Peyer's patch (tissue), 4 donors: ENCODE data around the gene SMARCA2. TPM values are rescaled to one million over a fixed set of nuclear protein-coding genes. Genes with fewer than 3 reads are reported as not detected.

Experiments
- DNase-seq, 3 donors: peaks; one replicate each; pipeline ENCODE4 v3.0.0-alpha.2; 2017 to 2019
- H3K27ac ChIP-seq, 4 donors: fragments of 200-600 bp; sonication (generic); one replicate each; pipeline ENCODE4 v1.5.1; 2016 to 2019
- H3K27me3 ChIP-seq, 2 donors: fragments of 200-600 bp; sonication (generic); one replicate each; pipeline ENCODE4 v1.5.1; 2019
- H3K36me3 ChIP-seq, 3 donors: fragments of 200-600 bp; sonication (generic); one replicate each; pipeline ENCODE4 v1.5.1; 2016 to 2019
- H3K4me1 ChIP-seq, 4 donors: fragments of 200-600 bp; sonication (generic); one replicate each; pipeline ENCODE4 v1.5.1; 2016 to 2019
- H3K4me3 ChIP-seq, 4 donors: fragments of 200-600 bp; sonication (generic); 1 replicate in 3 of 4; 2 replicates in 1 of 4; pipeline ENCODE4 v1.5.1; 2016 to 2019; ENCODE audit warnings: mild to moderate bottlenecking in 1 of 4
- H3K9me3 ChIP-seq, 4 donors: fragments of 200-600 bp; sonication (generic); one replicate each; pipeline ENCODE4 v1.5.1; 2016 to 2019; ENCODE audit warnings: mild to moderate bottlenecking in 1 of 4
- CTCF ChIP-seq, 6 experiments: fragments of 450-650 bp in 4 of 6; fragments of 200-600 bp in 2 of 6; sonication (generic) in 1 of 6; IDR thresholded peaks; one replicate each; pipeline ENCODE4 v1.5.1; 2017 to 2019; ENCODE audit warnings: antibody characterized with exemption in 6 of 6, mild to moderate bottlenecking in 3 of 6, moderate library complexity in 1 of 6
- POLR2A ChIP-seq, 2 donors: fragments of 450-650 bp; IDR thresholded peaks; one replicate each; pipeline ENCODE4 v1.5.1; 2017; ENCODE audit warnings: antibody characterized with exemption in 2 of 2, mild to moderate bottlenecking in 2 of 2, moderate library complexity in 2 of 2
- total RNA-seq, 4 donors: library from RNA; depleted of rRNA; stranded (reverse); fragments of >200 nt; gene quantifications; one replicate each; pipeline ENCODE4 v1.1.0, GENCODE V29; 2016

Gene SMARCA2
- total RNA-seq, 4 donors from 2014 or later, result 93.7 to 297 (median 113) TPM

DNA sequence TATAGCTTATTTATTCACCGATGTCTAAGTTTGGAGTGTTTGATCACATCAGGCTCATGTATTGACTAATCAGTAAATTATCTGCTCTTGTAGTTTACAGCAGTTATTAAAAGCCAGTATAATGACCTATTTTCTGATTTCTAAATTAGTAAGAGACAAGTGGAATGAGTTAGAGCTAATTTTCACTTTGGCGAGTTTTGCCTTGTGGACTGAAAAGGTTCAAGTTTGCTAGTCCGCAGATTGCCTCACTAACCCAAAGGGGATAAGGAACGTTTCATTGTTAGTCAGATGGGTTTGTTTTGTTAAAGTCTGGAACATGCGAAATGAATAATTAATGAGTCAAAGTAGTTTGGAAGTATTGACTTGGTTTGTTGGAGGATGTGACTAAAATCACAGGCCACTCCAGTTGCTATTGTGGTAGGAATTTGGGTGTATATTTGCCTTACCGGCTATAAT is 40.1 kb downstream of the SMARCA2 start:
- TF ChIP-seq CTCF (IDR thresholded peaks at IDR 0.05), result no peak
- TF ChIP-seq POLR2A (IDR thresholded peaks at IDR 0.05), result no peak
- no peak overlapping the region for H3K27ac ChIP-seq
- H3K27me3 ChIP-seq, result no peaks in the 10 kb centered on the region
- no peak for DNase-seq
- H3K4me1 ChIP-seq, result peaks cover 0 to 4% (median 0%) of the 10 kb centered on the region in 4 donors
- H3K36me3 ChIP-seq, result peaks cover 0 to 34% (median 0%) of the 10 kb centered on the region in 3 donors
- H3K9me3 ChIP-seq, result no peaks in the 10 kb centered on the region
- no peak overlapping the region for H3K4me3 ChIP-seq

- Histone ChIP-seq H3K27me3 (no peaks in the 10 kb centered on the region), H3K36me3 (peaks cover 0 to 63% (median 0%) of the 10 kb centered on the region in 3 donors), H3K9me3 (no peaks in the 10 kb centered on the region), H3K27ac (no peak overlapping the region), H3K4me3 (no peak overlapping the region), H3K4me1 (no peaks in the 10 kb centered on the region)
- no peak for DNase-seq
- TF ChIP-seq POLR2A (IDR thresholded peaks at IDR 0.05), result no peak
- TF ChIP-seq CTCF (IDR thresholded peaks at IDR 0.05), result no peak
Measured at GRCh38 chr9:2059274-2059929, 44.3 kb downstream of the SMARCA2 start.

DNA sequence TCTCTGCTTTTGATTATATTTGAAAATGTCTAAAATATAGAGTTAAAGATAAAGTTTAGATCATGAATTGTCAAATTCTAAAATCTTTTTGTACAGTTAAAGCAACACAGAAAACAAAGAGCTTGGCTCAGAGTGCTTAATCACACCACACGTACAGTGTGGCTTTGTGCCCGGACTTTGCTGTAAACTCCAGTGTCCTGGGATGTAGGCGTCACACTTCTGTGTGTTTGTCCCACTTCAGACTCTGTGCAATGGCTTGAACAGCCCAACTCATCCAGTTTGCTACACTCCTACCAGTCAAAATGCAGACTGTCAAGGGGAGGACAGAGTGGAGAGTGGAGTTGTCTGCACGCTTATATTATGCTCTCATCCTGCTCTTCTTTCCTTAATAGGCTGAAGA is 45.3 kb downstream of the SMARCA2 start:
- no peaks in the 10 kb centered on the region for H3K4me1 ChIP-seq
- H3K27ac ChIP-seq, result no peak overlapping the region
- no peaks in the 10 kb centered on the region for H3K9me3 ChIP-seq
- H3K36me3 ChIP-seq, result peaks cover 0 to 70% (median 0%) of the 10 kb centered on the region in 3 donors
- no peak for DNase-seq
- H3K4me3 ChIP-seq, result no peak overlapping the region
- no peak for TF ChIP-seq POLR2A (IDR thresholded peaks at IDR 0.05)
- no peak for TF ChIP-seq CTCF (IDR thresholded peaks at IDR 0.05)
- H3K27me3 ChIP-seq, result no peaks in the 10 kb centered on the region

GRCh38 chr9:2065704-2066103 is 50.6 kb downstream of the SMARCA2 start:
- no peak for DNase-seq
- Histone ChIP-seq H3K36me3 (peaks cover 0 to 60% (median 0%) of the 10 kb centered on the region in 3 donors), H3K27ac (no peak overlapping the region), H3K9me3 (no peaks in the 10 kb centered on the region), H3K27me3 (no peaks in the 10 kb centered on the region), H3K4me1 (no peaks in the 10 kb centered on the region), H3K4me3 (no peak overlapping the region)
- TF ChIP-seq CTCF (IDR thresholded peaks at IDR 0.05), result no peak
- TF ChIP-seq POLR2A (IDR thresholded peaks at IDR 0.05), result no peak

DNA sequence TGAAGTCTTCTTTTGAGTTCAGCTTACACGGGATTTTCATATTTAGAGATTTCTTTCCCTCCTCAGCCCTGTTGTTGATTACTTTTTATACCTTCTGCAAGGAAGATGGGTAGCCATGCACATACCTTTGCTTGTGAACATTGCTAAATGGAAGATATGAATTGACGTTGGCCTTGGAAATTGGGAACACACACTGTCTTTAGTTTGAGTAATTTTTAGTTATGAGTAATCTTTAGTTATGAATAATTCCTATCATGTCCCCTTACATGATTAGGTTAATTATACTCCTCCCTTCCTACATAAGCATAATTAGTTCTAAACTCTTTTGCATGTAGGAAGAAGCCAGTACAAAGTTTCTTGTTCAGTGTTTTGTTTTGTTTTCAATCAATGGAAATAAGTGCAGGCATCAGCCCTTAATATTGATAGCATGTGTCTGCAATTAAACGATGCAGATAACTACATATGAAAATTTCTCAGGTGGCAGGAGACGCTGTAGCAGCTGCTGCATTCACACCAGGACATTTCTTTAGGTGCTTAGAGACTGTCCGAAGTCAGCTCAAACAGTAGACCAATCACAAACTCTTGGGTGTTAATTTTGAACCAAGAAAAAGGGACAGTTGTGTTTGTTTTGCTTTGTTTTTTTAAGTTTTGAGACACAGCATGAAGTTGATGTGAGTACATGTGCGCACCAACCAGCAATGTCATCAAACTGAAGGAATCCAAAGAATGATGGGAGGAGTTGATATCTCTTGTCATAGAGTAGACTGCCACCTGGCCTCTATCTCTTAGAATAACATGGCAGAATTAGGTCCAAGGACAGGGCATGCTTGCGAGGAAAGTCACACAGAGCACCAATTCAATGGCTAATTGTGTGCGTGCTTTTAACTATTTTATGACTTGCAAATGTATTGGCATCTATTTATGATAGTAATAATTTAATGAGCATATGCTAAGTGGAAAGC is 51.4 kb downstream of the SMARCA2 start:
- Histone ChIP-seq H3K9me3 (no peaks in the 10 kb centered on the region), H3K4me3 (no peak overlapping the region), H3K36me3 (peaks cover 0 to 60% (median 0%) of the 10 kb centered on the region in 3 donors), H3K4me1 (no peaks in the 10 kb centered on the region), H3K27ac (no peak overlapping the region), H3K27me3 (no peaks in the 10 kb centered on the region)
- peak in 2 of 6 experiments; percentile 22 to 31 for TF ChIP-seq CTCF (IDR thresholded peaks at IDR 0.05)
- TF ChIP-seq POLR2A (IDR thresholded peaks at IDR 0.05), result no peak
- no peak for DNase-seq
